Bronchial epithelial cell (primary cell): ENCODE data around the gene PIP5K1C. TPM values are rescaled to one million over a fixed set of nuclear protein-coding genes. Genes with fewer than 3 reads are reported as not detected.

Experiments used
- DNase-seq: peaks from one replicate; pipeline ENCODE4 v3.0.0-alpha.2; 2010; ENCODE audit warnings: low read depth
- FAIRE-seq: peaks from 2 replicates; lab custom pipeline; 2011; peaks lifted over from hg19 to GRCh38; lab: Jason Lieb, UNC
- H3K27me3 ChIP-seq: 2 replicates; pipeline ENCODE4 v1.5.1; 2011; ENCODE audit warnings: low read length; ENCODE audit not compliant: control insufficient read depth, insufficient read depth
- H3K36me3 ChIP-seq: 2 replicates; pipeline ENCODE4 v1.5.1; 2011; ENCODE audit warnings: low read length; ENCODE audit not compliant: control insufficient read depth, insufficient read depth
- H3K4me3 ChIP-seq: 2 replicates; pipeline ENCODE4 v1.5.1; 2011; ENCODE audit warnings: mild to moderate bottlenecking, low read depth, low read length, control low read depth
- CTCF ChIP-seq: IDR thresholded peaks from 2 replicates; pipeline ENCODE4 v1.5.1; 2011; ENCODE audit warnings: mild to moderate bottlenecking, moderate library complexity, low read length, control low read depth, inconsistent platforms; ENCODE audit not compliant: insufficient read depth, severe bottlenecking
- total RNA-seq: library from RNA; depleted of rRNA; stranded (reverse); fragments of >200 nt; gene quantifications from 2 replicates; pipeline ENCODE4 v1.2.1, GENCODE V29; 2014

Gene PIP5K1C
- total RNA-seq, 1 donor from 2014 or later = 6.3 TPM

GRCh38 chr19:3641515-3642269 lies 58.6 kb downstream of the PIP5K1C start:
- TF ChIP-seq CTCF = no peak
- Histone ChIP-seq H3K4me3 (no peak overlapping the region), H3K36me3 (peaks cover 8% of the 10 kb centered on the region), H3K27me3 (no peaks in the 10 kb centered on the region)
- DNase-seq (no peak), FAIRE-seq (no peak)

- H3K4me3 ChIP-seq = no peak overlapping the region
- FAIRE-seq (no peak), DNase-seq (no peak)
- no peaks in the 10 kb centered on the region for H3K27me3 ChIP-seq
- no peak for TF ChIP-seq CTCF
- H3K36me3 ChIP-seq = peaks cover 7% of the 10 kb centered on the region
Measured at GRCh38 chr19:3639479-3639878, 60.8 kb downstream of the PIP5K1C start.

- Histone ChIP-seq H3K27me3 (no peaks in the 10 kb centered on the region), H3K36me3 (peaks cover 7% of the 10 kb centered on the region), H3K4me3 (no peak overlapping the region)
- FAIRE-seq (no peak), DNase-seq (no peak)
- TF ChIP-seq CTCF = no peak
Measured at GRCh38 chr19:3638208-3639193, 61.8 kb downstream of the PIP5K1C start.

- DNase-seq (no peak), FAIRE-seq (no peak)
- H3K36me3 ChIP-seq = peaks cover 7% of the 10 kb centered on the region
Measured at GRCh38 chr19:3637621-3638020, 62.6 kb downstream of the PIP5K1C start.

GRCh38 chr19:3636962-3637361 lies 63.3 kb downstream of the PIP5K1C start:
- no peak for FAIRE-seq
- Histone ChIP-seq H3K36me3 (peaks cover 7% of the 10 kb centered on the region), H3K4me3 (no peak overlapping the region), H3K27me3 (no peaks in the 10 kb centered on the region)
- no peak for DNase-seq
- no peak for TF ChIP-seq CTCF

More at GRCh38 chr19:3637621-3638020, 62.6 kb downstream of the PIP5K1C start:
- no peak overlapping the region for H3K4me3 ChIP-seq
- no peak for TF ChIP-seq CTCF
- no peaks in the 10 kb centered on the region for H3K27me3 ChIP-seq
